Stimulated activated CD4-positive, alpha-beta T cell treated with anti-CD3 and anti-CD28 coated beads, Interleukin-12 subunit alpha, Interleukin-12 subunit beta, amount 100 ng/mL, for 24 hours (primary cell): Measurements from ENCODE around the gene LANCL2.
"Not testable (repeated sequence)": the region's sequence is repeated elsewhere in the genome, so short reads cannot be mapped to it uniquely, and the experiment has no call there.

Source experiments
- DNase-seq, 2 experiments: peaks; one replicate each; pipeline ENCODE4 v3.0.0-alpha.2; 2020; ENCODE audit warnings: low read depth in 2 of 2

Gene LANCL2

DNA sequence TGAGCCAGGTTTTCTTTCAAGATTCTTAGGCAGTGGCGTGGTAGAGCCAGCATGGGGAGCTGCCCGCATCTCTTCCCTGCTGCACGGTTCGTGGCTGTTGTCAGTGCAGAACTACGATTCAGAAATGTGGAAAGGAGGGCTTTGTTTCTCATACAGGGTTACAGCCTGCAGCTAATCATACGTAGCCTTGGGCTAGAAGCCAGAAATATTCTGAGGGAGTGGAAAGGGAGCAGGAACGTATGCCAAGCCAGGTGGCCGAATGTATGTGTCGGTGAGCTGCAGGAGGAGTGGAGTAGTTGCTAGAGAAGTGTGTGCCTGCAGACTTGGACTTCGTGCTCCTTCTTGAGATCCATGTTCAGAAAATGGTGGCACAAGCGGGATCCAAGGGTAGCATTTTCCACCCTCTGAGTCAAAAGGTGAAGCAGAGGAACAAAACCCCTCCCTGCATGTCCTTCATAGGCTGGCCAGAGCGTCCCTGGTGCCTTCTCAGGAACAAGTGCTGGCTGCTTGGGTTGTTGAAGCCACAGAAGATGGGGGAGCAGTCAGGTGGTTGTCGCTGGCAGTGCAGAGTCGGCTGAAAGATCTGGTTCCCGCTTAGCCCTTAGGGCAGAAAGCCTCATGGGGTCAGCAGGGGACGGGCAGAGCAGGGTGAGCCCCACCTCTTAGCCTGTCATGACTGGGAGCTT, 40.9 kb downstream of the LANCL2 start:
- DNase-seq, result no peak

- DNase-seq, result no peak
Observed at GRCh38 chr7:55409482-55410225, 44.5 kb downstream of the LANCL2 start.

GRCh38 chr7:55410667-55411239, 45.6 kb downstream of the LANCL2 start:
- DNase-seq, result no peak

DNA sequence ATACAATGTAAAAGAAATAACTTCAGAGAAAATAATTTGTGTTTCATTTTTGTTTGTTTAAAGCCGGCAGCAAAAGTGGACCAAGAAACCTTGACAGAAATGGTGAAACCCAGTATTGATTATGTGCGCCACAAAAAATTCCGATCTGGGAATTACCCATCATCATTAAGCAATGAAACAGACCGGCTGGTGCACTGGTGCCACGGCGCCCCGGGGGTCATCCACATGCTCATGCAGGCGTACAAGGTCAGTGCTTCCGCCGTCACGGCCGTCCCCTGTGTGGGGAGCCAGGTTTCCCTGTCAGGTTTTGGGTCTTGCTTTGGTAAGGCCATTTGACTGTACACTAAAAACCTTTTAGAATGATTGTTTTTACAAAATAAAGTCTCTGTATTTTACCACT, 46.7 kb downstream of the LANCL2 start:
- DNase-seq, result no peak

- no peak for DNase-seq
Observed at GRCh38 chr7:55413442-55413841, 48.3 kb downstream of the LANCL2 start.

DNA sequence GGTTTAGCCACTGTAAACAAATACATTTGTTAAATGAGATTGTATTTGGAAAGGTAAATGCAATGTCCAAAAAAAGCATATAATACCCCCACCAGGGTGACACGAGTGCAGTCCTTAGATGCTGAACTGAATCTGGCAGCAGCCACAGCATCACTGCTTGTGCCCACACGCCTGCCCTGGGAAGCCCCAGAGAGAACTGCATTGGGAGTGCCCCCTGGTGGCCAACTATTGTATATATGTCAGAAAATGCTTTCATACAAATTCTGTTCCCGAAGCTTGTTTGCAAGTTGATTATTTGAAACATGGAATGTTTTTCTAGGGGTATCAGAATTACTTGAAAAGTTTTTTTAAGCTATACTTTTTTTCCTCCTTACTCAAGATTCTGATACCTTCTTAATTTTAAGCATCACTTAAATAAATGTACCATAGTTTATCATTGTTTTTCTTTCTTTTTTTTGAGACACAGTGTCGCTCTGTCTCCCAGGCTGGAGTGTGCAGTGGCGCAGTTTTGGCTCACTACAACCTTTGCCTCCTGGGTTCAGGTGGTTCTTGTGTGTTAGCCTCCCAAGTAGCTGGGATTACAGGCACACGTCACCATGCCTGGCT, 50.1 kb downstream of the LANCL2 start:
- peak; percentile 65 to 85 for DNase-seq

DNA sequence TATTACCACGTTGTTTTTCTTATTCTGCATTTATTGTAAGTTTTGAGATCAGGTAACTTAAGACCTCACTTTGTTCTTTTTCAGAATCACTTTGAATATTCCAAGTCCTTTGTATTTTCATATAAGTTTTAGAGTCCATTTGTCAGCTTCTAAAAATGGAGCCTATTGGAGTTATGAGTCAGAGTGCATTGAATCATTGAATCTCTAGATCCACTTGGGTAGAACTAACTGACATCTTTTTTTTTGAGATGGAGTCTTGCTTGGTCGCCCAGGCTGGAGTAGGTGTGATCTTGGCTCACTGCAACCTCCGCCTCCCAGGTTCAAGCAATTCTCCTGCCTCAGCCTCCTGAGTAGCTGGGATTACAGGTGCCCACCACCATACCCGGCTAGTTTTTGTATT, 52.3 kb downstream of the LANCL2 start:
- not testable (repeated sequence) for DNase-seq

- DNase-seq, result no peak
Observed at GRCh38 chr7:55420530-55420929, 55.4 kb downstream of the LANCL2 start.

- DNase-seq, result no peak
Observed at GRCh38 chr7:55423277-55423711, 58.2 kb downstream of the LANCL2 start.

- no peak for DNase-seq
Observed at GRCh38 chr7:55423891-55424290, 58.8 kb downstream of the LANCL2 start.

DNA sequence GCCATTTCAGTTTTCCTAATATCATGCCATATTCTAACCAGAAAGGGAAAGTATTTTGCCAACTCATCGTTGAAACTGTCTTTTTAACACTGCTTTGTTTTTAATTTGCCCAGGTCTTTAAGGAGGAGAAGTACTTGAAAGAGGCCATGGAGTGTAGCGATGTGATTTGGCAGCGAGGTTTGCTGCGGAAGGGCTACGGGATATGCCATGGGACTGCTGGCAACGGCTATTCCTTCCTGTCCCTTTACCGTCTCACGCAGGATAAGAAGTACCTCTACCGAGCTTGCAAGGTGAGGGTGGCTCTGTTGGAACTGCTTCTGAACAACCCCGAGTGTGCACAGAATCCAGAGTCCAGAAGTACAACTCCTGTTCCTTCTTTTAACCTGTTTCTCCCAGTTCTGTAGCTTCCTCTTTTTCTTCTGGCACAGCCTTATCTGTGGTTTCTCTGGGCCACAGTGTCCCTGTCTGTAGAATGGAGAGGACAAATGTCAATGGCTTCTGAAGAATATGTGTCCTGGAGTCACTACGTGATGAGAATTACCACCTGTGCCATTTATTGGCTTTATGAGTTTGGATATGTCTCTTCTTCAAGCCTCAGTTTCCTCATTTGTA, 60.1 kb downstream of the LANCL2 start:
- DNase-seq, result no peak

DNA sequence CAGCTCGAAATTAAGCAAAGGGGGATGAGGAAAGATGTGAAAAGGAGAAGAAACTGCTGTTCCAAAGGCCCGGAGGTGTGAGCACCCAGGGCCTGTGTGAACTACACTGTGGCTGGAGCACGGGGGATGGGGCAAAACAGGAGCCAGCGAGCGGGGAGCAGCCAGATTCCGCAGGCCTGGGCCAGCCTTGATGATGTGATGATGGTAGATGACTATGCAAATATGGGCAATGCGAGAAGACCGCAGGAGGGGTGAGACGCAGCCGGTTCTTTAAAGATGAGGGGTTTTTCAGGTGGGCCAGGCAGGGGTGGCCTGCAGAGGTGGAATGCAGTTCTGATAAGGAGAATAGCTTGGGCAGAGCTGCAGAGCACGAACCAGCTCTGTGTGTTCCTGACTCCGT, 61.5 kb downstream of the LANCL2 start:
- DNase-seq, result no peak

DNA sequence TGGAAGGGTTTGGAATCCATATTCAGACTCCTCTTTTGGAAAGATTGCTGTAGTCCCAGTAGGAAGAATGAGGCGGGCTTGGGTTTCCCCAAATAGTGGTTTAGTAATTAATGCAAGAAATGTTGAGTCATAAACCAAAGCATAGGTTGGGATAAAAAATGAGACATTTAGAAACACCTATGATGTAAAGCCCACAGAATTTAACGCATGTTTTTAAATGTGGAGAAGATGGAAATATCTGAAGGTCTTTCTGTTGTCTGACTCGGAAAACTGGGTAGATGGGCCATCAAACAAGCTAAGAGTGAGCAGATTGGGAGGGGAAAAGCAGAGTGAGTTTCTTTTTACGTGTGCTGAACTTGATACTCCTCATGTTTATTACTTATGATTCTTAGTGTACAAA, 62.2 kb downstream of the LANCL2 start:
- no peak for DNase-seq

DNA sequence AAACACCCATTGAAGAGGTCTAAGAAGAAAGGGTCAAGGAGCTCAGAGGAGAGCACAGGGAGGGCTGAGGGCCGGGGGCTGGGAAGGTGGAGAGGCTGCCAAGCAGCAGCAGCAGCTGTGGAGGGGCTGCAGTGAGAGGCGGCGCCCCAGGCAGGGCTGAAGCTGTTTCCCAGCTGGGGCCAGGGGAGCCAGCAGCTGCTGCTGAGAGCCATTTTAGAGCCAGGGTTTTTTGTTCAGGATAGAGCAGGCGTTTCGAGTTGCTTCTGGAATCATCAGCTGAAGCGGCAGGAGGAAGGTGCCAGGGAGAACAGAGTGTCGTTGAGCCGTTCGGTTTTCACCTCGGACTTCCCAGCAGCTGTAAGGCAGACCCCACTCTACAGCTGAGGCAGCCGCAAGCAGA, 62.7 kb downstream of the LANCL2 start:
- no peak for DNase-seq

- no peak for DNase-seq
Observed at GRCh38 chr7:55429835-55430499, 64.8 kb downstream of the LANCL2 start.

- DNase-seq, result no peak
Observed at GRCh38 chr7:55431898-55432297, 66.8 kb downstream of the LANCL2 start.

- DNase-seq, result no peak
Observed at GRCh38 chr7:55432506-55432905, 67.4 kb downstream of the LANCL2 start.

GRCh38 chr7:55432939-55433784, 68.0 kb downstream of the LANCL2 start:
- DNase-seq, result no peak

GRCh38 chr7:55435466-55435865, 70.3 kb downstream of the LANCL2 start:
- DNase-seq, result no peak

DNA sequence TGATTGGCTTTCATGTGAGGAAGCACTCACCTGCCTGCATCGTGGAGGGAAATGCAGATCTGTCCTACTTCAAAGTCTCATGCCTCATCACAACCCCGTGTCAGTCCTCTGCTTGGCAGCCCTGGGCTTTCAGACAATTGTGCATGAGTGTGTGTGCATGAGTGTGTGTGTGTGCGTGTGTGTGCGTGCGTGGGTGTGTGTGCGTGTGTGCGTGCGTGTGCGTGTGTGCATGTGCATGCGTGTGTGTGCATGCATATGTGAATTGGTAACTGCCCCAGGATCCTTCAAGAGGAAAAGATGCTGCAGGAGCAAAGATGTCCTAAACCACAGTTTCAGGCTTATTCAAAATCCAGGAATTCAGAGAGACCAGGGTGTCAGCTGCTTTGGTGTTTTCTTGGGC, 71.3 kb downstream of the LANCL2 start:
- DNase-seq, result no peak

GRCh38 chr7:55437375-55437774, 72.2 kb downstream of the LANCL2 start:
- no peak for DNase-seq
